Measurements from ENCODE around the gene TSPAN5.

DNA sequence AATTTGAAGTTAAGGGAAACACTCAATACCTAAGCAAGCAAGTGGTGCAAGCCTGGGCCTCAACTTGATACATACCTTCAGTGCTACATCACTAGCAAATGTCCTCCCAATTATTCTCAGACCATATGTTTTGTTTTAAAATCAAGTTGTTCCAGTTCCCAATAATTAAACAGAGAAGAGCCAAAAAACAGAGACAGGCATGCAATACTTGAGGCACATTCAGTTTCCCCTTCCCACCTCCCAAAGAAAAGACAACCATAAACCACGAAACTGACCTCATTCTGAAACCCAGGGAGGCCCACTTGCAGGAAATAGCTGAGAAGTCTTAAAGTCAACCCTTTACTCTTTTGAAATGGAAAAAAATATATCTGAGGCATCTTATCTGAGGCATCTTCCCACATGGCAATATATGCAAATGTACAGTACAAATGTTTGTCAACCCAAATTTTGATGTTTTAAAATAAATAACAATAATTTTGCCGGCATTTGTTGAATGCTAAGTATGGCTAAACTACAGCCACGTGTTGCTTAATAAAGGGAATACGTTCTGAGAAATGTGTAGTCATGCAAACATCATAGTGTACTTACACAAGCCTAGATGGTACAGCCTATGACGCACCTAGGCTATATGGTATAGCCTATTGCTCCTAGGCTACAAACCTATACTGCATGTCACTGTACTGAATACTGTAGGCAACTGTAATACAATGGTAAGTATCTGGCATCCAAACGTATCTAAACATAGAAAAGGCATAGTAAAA lies 147.5 kb downstream of the TSPAN5 start:
- TF ChIP-seq ZNF8 (CRISPR knock-in tag; IDR thresholded peaks at IDR 0.05) (no peak), ZNF565 (CRISPR knock-in tag; conservative IDR thresholded peaks at IDR 0.05; ENCODE audit: low read depth) (no peak), RARB (CRISPR knock-in tag; IDR thresholded peaks at IDR 0.05) (no peak), ARNTL (CRISPR knock-in tag; IDR thresholded peaks at IDR 0.05; ENCODE audit: borderline replicate concordance, low read depth) (no peak), CSDC2 (CRISPR knock-in tag; IDR thresholded peaks at IDR 0.05) (no peak), BACH2 (CRISPR knock-in tag; IDR thresholded peaks at IDR 0.05; ENCODE audit: borderline replicate concordance) (no peak), POU6F1 (CRISPR knock-in tag; IDR thresholded peaks at IDR 0.05; ENCODE audit: borderline replicate concordance, low read depth) (no peak), TOX (CRISPR knock-in tag; IDR thresholded peaks at IDR 0.05; ENCODE audit: borderline replicate concordance) (no peak), TCF4 (CRISPR knock-in tag; IDR thresholded peaks at IDR 0.05; ENCODE audit: borderline replicate concordance) (no peak), ZFP30 (CRISPR knock-in tag; IDR thresholded peaks at IDR 0.05) (no peak)
- TF ChIP-seq, protein P1, sequence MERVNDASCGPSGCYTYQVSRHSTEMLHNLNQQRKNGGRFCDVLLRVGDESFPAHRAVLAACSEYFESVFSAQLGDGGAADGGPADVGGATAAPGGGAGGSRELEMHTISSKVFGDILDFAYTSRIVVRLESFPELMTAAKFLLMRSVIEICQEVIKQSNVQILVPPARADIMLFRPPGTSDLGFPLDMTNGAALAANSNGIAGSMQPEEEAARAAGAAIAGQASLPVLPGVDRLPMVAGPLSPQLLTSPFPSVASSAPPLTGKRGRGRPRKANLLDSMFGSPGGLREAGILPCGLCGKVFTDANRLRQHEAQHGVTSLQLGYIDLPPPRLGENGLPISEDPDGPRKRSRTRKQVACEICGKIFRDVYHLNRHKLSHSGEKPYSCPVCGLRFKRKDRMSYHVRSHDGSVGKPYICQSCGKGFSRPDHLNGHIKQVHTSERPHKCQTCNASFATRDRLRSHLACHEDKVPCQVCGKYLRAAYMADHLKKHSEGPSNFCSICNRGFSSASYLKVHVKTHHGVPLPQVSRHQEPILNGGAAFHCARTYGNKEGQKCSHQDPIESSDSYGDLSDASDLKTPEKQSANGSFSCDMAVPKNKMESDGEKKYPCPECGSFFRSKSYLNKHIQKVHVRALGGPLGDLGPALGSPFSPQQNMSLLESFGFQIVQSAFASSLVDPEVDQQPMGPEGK (CRISPR knock-in tag; IDR thresholded peaks at IDR 0.05; ENCODE audit: borderline replicate concordance): no peak
- TF ChIP-seq, protein P2, sequence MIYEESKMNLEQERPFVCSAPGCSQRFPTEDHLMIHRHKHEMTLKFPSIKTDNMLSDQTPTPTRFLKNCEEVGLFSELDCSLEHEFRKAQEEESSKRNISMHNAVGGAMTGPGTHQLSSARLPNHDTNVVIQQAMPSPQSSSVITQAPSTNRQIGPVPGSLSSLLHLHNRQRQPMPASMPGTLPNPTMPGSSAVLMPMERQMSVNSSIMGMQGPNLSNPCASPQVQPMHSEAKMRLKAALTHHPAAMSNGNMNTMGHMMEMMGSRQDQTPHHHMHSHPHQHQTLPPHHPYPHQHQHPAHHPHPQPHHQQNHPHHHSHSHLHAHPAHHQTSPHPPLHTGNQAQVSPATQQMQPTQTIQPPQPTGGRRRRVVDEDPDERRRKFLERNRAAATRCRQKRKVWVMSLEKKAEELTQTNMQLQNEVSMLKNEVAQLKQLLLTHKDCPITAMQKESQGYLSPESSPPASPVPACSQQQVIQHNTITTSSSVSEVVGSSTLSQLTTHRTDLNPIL (CRISPR knock-in tag; IDR thresholded peaks at IDR 0.05; ENCODE audit: low read depth): no peak

Data from SK-N-SH treated with all-trans-retinoic acid at 6 μM for 48 hours (cell line).